OCI-LY1 (cell line): ENCODE measurements around the gene IMMP2L.

ENCODE experiments used
- H2AFZ ChIP-seq: fragments of 200-600 bp; sonication (generic), shearing (Covaris generic); 2 replicates; pipeline ENCODE4 v1.6.0; 2014; ENCODE audit warnings: antibody characterized with exemption, mild to moderate bottlenecking, low read length
- H3F3A ChIP-seq: fragments of 200-600 bp; sonication (generic), shearing (Covaris generic); 2 replicates; pipeline ENCODE4 v1.6.0; 2014; ENCODE audit warnings: mild to moderate bottlenecking, antibody characterized with exemption, low read length, moderate library complexity; ENCODE audit not compliant: insufficient read depth
- H3K27ac ChIP-seq: fragments of 200-600 bp; sonication (generic); 2 replicates; pipeline ENCODE4 v1.5.1; 2014; ENCODE audit warnings: low read length, mixed run types, mild to moderate bottlenecking, low read depth; ENCODE audit not compliant: poor library complexity, severe bottlenecking
- H3K27me3 ChIP-seq: fragments of 200-600 bp; sonication (generic); 2 replicates; pipeline ENCODE4 v1.6.0; 2014; ENCODE audit warnings: antibody characterized with exemption, mild to moderate bottlenecking, low read length, moderate library complexity; ENCODE audit not compliant: insufficient read depth
- H3K36me3 ChIP-seq: fragments of 200-600 bp; sonication (generic); 2 replicates; pipeline ENCODE4 v1.6.1; 2014; ENCODE audit warnings: mild to moderate bottlenecking, antibody characterized with exemption, low read length, moderate library complexity, mixed read lengths; ENCODE audit not compliant: insufficient read depth
- H3K4me1 ChIP-seq: fragments of 200-600 bp; sonication (generic); 2 replicates; pipeline ENCODE4 v1.5.1; 2014; ENCODE audit warnings: mild to moderate bottlenecking, low read length, moderate library complexity; ENCODE audit not compliant: insufficient read depth, severe bottlenecking
- H3K4me2 ChIP-seq: fragments of 200-600 bp; sonication (generic), shearing (Covaris generic); 2 replicates; pipeline ENCODE4 v1.6.1; 2014; ENCODE audit warnings: low read length
- H3K4me3 ChIP-seq: fragments of 200-600 bp; sonication (generic); 2 replicates; pipeline ENCODE4 v1.5.1; 2014; ENCODE audit warnings: low read length, low read depth, mild to moderate bottlenecking, mixed read lengths; ENCODE audit not compliant: poor library complexity, severe bottlenecking
- H3K79me2 ChIP-seq: fragments of 200-600 bp; shearing (Covaris generic); 2 replicates; pipeline ENCODE4 v1.6.1; 2016; ENCODE audit warnings: mixed run types, low read length, mixed read lengths; ENCODE audit not compliant: insufficient read depth
- H3K9ac ChIP-seq: fragments of 200-600 bp; sonication (generic), shearing (Covaris generic); 2 replicates; pipeline ENCODE4 v1.6.1; 2014; ENCODE audit warnings: mild to moderate bottlenecking, low read length, mixed read lengths
- H3K9me2 ChIP-seq: fragments of 200-600 bp; sonication (generic), shearing (Covaris generic); 2 replicates; pipeline ENCODE4 v1.6.1; 2014; ENCODE audit warnings: low read depth, mild to moderate bottlenecking, low read length, mixed read lengths
- H3K9me3 ChIP-seq: fragments of 200-600 bp; shearing (Covaris generic); 2 replicates; pipeline ENCODE4 v1.6.1; 2014; ENCODE audit warnings: low read length, mixed read lengths
- H4K20me1 ChIP-seq: fragments of 200-600 bp; sonication (generic), shearing (Covaris generic); 2 replicates; pipeline ENCODE4 v1.6.0; 2016; ENCODE audit warnings: mild to moderate bottlenecking, low read length; ENCODE audit not compliant: insufficient read depth
- EZH2 ChIP-seq: fragments of 200-600 bp; sonication (generic), shearing (Covaris generic); IDR thresholded peaks from 2 replicates; pipeline ENCODE4 v1.8.0; 2017; ENCODE audit warnings: borderline replicate concordance, mixed run types, mild to moderate bottlenecking, antibody characterized with exemption, low read length, moderate library complexity, mixed read lengths
- TF ChIP-seq, protein P1 (sequence below): fragments of 200-600 bp; sonication (generic), shearing (Covaris generic); IDR thresholded peaks from 2 replicates; pipeline ENCODE4 v1.5.1; 2017; ENCODE audit warnings: mild to moderate bottlenecking, antibody characterized with exemption, low read length, moderate library complexity, mixed read lengths

IMMP2L gene

DNA sequence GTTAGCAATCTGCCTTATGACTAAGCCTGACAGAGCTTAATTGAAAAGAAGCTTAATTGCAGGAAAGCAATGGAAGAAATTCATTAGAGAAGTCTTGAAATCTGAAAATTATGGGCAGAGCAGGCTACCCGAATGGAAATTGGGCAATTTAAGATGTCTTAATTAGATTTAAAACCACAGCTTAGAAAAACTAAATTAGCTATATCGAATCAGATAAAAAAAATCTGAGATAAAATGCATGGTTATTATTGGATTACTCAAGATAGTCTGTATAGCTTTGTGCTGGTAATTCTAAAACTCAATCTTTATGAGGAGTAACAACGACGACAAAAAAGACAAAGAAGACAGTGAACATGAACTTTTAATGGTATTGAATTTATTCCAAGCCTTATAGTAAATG is 719.5 kb downstream of the IMMP2L start:
- no peak overlapping the region for H3K9ac ChIP-seq
- H3K4me3 ChIP-seq = no peak overlapping the region
- H3K9me2 ChIP-seq = no peaks in the 10 kb centered on the region
- no peaks in the 10 kb centered on the region for H4K20me1 ChIP-seq
- H3K4me2 ChIP-seq = no peak overlapping the region
- H3F3A ChIP-seq = no peaks in the 10 kb centered on the region
- no peaks in the 10 kb centered on the region for H3K36me3 ChIP-seq
- H3K27me3 ChIP-seq = no peaks in the 10 kb centered on the region
- H2AFZ ChIP-seq = no peak overlapping the region
- no peaks in the 10 kb centered on the region for H3K9me3 ChIP-seq
- TF ChIP-seq, protein P1, sequence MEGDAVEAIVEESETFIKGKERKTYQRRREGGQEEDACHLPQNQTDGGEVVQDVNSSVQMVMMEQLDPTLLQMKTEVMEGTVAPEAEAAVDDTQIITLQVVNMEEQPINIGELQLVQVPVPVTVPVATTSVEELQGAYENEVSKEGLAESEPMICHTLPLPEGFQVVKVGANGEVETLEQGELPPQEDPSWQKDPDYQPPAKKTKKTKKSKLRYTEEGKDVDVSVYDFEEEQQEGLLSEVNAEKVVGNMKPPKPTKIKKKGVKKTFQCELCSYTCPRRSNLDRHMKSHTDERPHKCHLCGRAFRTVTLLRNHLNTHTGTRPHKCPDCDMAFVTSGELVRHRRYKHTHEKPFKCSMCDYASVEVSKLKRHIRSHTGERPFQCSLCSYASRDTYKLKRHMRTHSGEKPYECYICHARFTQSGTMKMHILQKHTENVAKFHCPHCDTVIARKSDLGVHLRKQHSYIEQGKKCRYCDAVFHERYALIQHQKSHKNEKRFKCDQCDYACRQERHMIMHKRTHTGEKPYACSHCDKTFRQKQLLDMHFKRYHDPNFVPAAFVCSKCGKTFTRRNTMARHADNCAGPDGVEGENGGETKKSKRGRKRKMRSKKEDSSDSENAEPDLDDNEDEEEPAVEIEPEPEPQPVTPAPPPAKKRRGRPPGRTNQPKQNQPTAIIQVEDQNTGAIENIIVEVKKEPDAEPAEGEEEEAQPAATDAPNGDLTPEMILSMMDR = no peak
- TF ChIP-seq EZH2 = no peak
- peaks cover 4% of the 10 kb centered on the region for H3K4me1 ChIP-seq
- H3K79me2 ChIP-seq = no peaks in the 10 kb centered on the region
- H3K27ac ChIP-seq = no peak overlapping the region

DNA sequence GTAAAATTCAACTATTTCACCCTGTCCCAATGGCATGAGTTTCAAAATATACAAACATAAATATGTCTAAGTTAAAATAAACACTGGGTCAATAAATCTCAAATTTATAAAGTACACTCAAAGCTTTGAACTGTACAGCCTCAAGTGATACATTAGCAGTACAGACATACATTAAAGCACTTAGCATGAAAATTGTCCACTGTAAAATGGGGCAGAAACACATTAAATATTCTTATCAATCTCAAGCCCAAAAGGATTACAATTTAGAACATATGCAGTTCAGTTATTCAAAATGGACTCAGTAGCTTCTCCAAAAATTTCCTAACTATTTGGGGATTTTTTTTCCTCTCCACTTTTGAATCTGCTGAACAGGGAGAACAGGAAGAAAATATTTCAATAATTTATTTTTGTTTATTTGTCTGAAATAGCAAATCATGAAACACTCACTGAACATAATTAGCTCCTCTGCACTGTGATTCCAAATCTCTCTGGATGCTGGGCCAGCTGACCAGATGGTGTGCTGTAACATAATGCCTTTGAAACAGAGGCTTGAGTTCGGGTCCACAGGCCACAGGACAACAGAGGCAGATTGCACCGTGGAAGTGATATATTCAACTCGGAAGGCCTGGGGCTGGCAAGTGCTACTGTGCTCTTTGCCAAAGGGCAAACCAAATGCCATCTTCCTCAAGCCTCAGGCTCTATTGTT is 720.3 kb downstream of the IMMP2L start:
- Histone ChIP-seq H3K79me2 (no peaks in the 10 kb centered on the region), H3K4me2 (no peak overlapping the region), H3K27ac (no peak overlapping the region), H4K20me1 (no peaks in the 10 kb centered on the region), H3F3A (no peaks in the 10 kb centered on the region), H3K9me3 (peaks cover 2% of the 10 kb centered on the region; the same call in 1 of the 2 replicates), H3K4me1 (peaks cover 4% of the 10 kb centered on the region), H3K36me3 (no peaks in the 10 kb centered on the region), H3K9ac (no peak overlapping the region), H3K27me3 (no peaks in the 10 kb centered on the region), H3K9me2 (no peaks in the 10 kb centered on the region), H2AFZ (no peak overlapping the region), H3K4me3 (no peak overlapping the region)
- TF ChIP-seq EZH2 = no peak
- TF ChIP-seq, protein P1 = no peak

DNA sequence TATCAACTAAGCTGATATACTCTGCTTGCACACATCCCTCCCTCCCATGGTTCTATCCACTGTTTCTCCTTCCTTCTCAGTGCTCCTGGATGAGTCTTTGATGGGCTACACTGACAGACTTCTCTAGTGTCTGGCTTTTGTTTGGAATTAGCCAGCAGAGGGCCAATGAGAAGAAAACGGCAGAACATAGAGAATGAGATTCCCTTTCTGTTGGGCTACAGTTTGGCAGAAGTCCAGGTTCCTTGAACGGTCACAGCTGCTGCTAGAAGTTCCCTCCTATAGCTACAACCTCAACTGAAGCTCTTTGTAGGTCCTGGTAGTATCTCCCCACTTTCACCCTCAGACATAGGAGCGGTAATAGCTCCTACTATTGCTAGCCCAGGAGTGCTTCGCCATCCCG is 722.4 kb downstream of the IMMP2L start:
- Histone ChIP-seq H3K4me2 (no peak overlapping the region), H3K4me3 (no peak overlapping the region), H3K9me3 (peaks cover 7% of the 10 kb centered on the region), H3K9ac (no peak overlapping the region), H3K79me2 (no peaks in the 10 kb centered on the region), H3K27me3 (no peaks in the 10 kb centered on the region), H3K9me2 (no peaks in the 10 kb centered on the region), H3F3A (no peaks in the 10 kb centered on the region), H2AFZ (no peak overlapping the region), H4K20me1 (no peaks in the 10 kb centered on the region), H3K4me1 (peaks cover 12% of the 10 kb centered on the region), H3K36me3 (no peaks in the 10 kb centered on the region), H3K27ac (no peak overlapping the region)
- TF ChIP-seq, protein P1 = no peak
- no peak for TF ChIP-seq EZH2
